ENCODE data around the gene SCN8A.
A peak's percentile ranks its signal among the peaks of the same experiment; 100 is the strongest.

Gene SCN8A

DNA sequence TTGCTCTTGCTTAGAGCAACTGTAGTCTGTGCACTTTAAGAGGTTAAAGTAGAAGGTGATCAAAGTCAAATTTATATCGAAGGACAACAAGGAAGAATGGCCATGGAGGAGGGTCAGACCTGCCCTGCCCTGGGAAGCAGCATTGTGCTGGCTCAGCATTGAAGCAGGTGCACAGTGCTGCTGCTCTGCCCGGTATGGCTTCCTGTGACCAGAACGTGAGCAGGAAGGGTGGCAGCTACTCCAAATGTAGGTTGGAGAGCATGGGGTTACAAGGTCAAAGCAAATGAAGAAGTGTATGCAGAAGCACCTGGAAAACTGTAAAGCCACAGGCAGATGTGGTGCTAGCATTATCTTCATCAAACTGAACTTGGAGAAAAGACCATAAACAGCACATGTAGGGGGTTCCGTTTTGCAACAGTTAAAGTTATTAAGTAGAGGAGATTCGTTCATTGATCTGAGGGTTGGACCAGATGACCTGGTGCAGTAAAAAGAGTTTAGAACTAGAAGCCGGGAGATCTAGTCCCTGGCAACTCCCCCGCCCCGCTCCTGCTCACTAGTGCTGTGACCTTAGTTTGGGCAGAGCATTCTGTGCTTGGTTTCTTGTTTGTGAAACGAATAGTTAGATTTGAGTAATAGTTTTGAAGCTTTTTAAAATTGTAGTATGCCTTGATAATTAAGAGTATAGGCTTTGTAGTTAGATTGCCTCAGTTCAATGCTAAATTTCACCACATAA is 84.2 kb downstream of the SCN8A start:
- no peak for DNase-seq

DNA sequence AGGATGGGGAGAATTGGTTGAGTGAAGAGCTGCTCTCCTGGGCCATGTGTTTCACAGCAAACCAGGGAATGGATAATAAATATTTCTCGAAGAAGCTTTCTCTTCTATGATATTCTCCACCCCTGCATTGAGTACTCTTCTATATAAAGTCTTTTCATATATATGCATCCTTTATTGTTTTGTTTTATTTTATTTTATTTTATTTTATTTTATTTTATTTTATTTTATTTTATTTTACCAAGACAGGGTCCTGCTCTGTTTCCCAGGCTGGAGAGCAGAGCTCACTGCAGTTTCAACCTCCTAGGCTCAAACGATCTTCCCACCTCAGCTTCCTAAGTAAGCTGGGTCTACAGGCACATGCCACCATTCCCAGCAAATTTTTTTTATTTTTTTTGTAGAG is 85.8 kb downstream of the SCN8A start:
- no peak for DNase-seq

DNA sequence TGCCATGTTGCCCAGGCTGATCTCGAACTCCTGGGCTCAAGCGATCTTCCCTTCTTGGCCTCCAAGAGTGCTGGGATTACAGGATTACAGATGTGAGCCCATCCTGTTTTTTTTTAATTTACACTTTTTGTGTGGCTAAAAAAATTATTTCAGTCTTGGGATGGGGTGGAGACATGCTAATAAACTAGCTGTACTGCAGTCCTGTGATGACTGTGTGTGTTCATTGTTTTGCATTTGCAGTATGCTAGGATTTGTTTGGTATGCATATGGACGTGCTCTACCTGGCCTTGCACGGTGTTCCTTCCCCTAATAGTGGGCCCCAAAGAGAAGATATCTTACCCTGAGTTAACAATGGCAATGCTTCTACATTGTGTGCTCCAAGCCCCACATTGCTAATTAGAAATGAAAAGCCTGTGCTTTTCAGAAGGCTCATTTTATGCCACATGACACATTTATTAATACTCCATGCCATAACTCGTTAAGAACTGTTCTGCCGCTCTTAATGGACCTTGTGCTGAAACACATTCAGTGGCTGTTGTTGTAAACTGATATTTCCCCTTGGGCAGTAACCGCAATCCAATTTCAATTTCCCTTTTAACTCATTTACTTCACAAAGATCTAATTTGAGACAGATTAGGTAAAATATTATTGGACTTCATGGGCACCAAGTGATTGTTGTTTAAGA is 86.4 kb downstream of the SCN8A start:
- no peak for DNase-seq

DNA sequence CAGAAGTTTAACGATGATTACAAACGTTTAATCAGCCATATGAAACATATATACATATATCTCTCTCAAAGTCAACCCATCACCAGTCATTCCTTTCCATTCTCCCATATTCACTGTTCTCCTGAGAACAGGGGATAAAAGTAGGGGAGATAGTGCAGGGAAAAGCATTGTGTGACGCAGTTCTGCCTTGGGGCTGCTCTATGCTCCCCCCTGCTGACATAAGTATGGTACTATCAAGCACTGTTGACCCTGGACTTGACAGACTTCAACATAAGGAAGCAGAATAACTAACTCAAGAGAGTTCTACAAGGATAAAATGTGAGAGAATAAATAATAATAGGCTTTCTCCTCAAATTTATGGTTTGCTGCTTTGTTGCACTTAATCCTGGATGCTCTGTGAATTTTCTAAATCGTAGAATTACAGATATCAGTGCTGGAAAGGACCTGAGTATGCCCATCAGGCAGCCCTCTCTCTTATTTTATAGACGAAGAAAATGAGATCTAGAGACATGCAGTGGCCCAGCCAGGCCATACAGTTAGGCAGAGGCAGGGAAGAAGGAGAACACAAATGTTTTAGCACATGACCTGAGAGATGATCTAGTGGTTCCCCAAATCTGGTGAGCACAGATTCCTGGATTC is 87.2 kb downstream of the SCN8A start:
- DNase-seq = peak; percentile 30

DNA sequence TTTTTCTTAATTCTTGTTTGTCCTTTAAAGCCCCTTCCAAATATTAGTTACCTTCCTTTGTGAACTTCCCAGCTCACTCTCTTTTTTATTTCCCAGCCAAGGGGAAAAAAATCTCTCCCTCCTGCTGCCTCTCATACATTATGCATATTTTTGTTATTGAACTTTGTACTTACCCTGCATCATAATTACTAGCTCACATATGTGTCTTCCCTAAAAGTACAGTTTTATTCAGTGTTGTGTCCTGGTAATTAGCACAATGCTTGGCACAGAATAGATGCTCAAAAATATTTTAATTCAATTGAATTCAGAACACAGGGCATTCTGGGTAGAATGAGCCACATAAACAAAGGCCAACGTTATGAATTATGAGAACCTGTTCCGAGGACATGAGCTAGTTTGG is 91.9 kb downstream of the SCN8A start:
- no peak for DNase-seq

DNA sequence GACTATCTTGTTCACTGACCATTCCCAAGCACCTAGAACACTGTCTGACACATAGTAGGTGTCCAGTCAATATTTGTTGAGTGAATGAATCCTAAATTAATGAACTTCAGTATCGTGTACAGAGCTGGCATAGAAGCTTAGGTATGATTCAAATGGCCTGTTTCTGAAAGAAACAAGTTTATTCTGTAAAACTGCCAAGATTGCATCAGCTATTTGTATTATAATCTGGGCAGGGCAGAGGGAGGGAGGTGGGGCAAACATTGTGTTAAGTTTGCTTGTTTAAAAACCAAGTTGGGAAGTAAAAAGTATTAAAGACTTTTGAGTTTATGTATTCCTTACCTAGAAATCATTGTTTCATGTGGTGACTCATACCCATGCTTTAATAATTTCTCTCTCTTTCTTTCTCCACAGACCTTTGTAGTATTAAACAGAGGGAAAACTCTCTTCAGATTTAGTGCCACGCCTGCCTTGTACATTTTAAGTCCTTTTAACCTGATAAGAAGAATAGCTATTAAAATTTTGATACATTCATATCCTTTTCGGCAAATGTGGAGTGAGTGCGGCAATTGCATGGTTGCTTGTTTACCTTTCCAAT is 92.8 kb downstream of the SCN8A start:
- no peak for DNase-seq

DNA sequence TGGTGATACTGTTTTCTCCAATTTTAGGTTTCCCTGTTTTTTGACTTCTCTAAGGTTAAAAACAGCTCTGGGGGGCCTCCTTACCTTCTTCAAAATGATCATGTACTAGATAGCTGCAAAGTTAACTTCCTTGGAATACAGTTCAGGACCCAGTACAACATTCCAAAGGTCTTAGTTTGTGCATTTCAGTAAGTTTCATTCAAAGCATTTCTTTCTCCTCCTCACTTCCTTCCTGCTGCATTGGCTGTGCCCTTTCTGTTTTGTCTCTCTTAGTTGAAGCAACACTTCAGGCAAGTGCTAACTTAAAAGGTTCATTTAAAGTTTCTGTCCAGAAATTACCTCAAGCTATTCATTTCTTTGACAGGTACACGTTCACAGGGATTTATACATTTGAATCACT is 95.7 kb downstream of the SCN8A start:
- no peak for DNase-seq

DNA sequence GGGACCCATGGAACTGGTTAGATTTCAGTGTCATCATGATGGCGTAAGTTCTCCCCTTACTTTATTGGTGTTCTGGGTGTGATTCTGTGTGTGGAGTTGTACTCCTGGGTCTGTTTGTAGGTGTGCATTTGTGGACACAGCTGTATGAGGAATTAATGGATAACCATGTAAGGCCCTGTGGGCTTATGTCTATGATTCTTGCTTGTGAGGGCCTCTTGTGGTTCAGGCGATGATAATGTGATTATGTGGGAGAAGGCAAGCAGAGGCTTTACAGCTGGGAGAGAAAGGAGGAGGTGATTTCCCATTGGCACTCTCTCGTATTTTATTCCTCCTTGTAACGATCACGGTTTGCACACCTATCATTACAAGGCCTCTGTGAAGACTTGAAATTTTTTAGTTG is 96.1 kb downstream of the SCN8A start:
- DNase-seq = no peak

DNA sequence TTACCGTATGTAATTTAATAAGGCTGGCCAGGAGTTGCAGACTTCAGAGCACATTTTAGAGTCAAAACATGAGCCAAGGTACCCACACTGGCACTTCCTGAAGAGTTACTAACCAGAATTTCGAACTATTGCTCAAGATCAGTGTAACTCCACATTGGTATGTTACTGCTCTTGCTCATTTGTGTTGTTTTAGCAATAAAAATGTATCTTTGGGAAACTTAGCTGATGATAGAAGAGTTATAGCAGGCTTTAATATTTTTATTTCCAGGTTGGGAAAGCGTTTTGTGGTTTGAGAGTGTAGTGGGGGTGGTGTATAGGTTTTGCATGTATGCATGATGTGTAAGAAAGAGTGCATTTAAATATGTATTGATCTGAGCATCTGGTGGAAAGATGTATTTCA is 96.6 kb downstream of the SCN8A start:
- DNase-seq = no peak

DNA sequence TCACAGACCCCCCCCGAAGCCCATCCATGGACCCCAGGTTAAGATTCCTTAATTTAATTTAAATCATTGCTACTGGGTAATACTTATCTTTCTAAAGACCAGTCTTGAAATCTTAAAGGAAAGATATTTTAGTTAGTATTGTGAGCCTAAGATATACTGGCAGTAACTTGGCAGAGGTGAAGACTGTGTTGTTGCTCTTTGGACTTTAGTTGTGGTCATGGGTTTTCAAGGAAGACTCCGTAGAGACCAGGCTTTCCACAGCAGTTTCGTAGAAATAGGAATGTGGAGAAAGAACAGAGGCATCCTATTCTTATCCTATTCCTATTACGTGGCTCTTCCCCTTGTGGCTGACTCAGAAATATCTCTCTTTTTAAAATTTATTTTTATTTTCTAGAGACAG is 99.0 kb downstream of the SCN8A start:
- DNase-seq = no peak

DNA sequence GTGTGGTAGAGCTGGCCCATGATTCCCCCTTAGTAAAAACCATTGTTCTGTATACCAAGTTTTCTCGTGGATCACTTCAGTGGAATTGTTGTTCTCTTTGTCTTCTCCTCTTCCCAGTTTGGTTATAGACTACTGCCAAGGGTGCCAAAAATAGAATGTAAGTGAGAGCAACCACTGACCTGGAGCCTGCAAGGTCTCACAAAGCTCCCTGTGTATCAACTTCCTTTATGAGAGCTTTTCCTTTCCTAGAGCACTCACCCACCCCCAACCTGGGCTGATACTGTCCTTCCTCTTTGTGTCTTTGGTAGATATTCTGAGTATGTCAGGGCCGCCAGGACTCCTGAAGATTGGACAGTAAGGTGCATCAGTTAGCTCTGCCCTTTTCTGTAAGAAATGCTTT is 101.0 kb downstream of the SCN8A start:
- DNase-seq = no peak

DNA sequence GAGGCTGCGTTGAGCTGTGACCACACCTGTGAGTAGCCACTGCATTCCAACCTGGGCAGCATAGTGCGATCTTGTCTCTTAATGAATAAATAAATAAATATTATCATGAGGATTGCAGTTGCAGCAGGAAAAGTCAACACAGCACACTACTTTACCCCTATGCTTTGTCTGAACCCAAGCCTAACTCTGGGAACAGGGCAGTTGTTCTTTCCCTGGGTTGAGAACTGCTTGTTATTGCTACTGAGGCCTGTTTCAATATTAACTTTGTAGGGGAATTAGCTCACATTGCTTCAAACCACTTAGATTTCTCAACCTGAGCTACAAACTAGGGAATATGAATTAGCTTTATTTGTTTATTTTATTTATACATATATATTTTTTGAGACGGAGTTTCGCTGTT is 102.5 kb downstream of the SCN8A start:
- no peak for DNase-seq

DNA sequence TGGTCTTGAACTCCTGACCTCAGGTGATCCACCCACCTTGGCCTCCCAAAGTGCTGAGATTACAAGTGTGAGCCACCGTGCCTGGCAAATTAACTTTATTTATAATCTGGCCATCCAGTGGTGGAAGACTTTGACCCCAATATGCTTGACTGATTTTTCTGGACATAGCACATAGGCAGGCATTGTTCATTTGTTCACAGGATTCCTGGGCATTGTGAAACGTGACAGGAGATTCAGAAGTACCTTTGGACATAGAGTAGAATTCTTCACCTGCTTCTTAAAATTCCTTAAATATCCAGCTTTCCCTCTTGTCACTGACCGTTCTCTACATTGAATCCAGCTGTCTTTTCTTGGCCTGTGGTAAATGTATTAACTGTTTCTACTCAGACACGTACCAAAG is 103.1 kb downstream of the SCN8A start:
- no peak for DNase-seq

DNA sequence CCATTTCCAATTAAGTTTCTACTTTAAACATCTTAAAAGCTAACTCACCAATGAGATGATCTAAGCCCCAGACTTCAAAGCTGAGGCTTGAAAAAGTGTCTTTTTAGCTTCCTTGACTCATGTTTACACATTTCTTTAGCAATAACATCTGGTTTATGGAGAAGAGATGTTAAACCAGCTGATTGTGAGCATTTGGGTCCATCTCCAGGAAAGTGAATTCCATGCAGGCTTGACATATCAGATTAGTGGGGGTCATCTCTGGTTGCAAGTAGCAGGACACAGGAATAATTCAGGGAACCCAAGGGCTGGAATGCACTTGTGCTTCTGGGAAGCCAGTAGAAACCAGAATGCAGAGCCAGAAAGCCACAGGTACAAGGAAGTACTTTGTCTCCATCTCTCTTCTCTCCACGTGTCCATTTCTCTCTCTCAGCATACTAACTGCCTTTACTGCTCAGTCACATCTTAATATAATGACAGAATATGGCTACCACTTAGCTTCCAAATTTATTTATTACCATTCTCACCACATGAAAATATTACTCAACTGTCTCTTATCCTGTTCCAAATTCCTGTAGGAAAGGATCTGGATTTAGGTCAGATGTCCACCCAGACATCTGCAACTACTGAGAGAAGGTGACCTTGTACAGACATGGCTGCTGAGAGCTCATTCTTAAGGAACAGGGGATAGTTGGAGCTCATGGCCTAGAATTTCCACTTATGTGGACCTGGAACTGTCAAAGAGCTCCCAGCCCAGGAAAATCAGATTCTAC is 104.4 kb downstream of the SCN8A start:
- DNase-seq = no peak

DNA sequence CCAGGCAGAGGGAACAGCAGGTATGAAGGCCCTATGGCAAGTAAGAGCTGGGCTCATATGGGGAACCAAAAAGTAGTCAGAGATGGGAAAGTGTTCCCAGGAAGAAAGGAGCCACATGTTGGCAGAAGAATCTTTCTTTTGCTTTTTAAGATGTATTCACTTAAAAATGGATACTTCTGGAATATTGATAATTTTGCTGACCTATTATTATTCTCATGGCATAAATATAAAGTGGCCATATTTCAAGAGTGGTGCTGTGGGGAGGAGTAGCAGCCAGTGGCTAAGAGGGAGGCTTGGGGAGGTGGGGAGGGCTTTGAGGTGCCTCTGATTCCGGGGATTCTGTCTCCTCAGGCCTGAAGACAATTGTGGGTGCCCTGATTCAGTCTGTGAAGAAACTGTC is 108.2 kb downstream of the SCN8A start:
- DNase-seq = no peak

DNA sequence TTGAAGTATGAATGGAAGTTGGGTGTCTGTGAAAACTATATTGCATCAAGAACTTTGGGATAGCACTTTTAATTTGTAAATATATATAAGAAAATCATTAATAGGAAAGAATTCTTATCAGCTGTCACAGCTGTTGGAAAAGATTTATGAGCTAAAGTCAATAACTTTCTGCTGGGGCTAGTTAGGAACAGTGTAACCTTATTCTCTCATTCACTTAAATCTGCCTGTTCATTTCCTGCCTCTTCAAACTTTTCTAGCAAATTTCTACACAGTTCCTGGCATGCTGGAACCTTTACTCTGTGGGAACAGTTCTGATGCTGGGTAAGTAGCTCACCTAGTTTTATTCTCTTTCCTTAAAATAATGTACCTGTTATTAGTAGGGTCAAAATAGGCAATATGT is 109.9 kb downstream of the SCN8A start:
- no peak for DNase-seq

DNA sequence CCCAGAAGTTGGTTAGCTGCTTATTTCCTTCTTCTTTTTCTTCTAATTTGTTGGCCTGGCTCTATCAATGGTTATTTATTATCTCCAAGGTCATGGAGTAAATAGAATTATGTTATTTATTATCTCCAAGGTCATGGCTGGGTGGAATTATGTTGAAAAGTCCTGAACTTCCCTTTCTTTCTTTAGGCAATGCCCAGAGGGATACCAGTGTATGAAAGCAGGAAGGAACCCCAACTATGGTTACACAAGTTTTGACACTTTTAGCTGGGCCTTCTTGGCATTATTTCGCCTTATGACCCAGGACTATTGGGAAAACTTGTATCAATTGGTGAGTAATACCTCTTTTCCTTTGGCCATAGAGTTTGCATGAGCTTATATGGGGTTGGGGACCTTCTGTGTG is 111.6 kb downstream of the SCN8A start:
- DNase-seq = no peak

DNA sequence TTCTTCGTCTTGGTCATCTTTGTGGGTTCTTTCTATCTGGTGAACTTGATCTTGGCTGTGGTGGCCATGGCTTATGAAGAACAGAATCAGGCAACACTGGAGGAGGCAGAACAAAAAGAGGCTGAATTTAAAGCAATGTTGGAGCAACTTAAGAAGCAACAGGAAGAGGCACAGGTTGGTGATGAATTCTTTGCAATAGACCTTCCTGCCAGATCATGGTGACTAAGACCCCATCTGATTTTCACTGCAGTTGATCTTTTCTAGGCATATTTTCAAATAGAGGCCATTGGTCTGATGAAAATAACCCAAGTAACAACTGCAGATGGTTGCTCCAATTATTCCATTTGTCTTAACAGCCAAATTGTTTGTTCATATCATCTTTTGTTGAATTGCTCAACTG is 114.4 kb downstream of the SCN8A start:
- no peak for DNase-seq

DNA sequence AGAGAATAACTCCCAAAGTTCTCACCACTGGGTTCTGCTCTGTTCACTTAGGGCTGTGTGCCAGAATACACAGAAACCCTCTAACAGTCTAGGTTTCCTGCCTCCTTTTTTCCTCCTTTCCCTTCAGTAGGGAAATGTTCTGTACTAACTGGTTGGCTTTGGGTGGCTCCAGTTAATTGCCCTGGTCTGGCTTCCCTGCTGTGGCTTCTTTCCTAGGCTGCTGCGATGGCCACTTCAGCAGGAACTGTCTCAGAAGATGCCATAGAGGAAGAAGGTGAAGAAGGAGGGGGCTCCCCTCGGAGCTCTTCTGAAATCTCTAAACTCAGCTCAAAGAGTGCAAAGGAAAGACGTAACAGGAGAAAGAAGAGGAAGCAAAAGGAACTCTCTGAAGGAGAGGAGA is 115.2 kb downstream of the SCN8A start:
- DNase-seq = no peak

DNA sequence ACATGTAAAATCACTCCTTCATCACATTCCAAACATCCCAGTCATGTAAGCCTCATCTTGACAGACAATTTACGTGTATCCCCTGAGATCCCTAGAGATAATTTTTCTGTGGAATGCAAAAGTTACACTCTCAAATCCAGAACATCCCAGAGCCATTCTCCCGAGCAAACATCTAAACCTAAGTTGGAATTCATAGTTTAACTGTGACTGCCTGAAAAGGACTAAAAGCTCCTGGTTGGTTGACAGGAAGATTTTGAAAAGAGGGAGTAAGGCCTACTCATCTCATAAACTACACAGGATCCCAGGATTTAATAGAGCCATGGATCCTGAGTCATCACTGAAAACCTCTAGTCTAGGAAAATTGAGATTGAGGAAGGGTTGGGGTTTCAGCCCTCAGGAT is 123.6 kb downstream of the SCN8A start:
- DNase-seq = no peak

DNA sequence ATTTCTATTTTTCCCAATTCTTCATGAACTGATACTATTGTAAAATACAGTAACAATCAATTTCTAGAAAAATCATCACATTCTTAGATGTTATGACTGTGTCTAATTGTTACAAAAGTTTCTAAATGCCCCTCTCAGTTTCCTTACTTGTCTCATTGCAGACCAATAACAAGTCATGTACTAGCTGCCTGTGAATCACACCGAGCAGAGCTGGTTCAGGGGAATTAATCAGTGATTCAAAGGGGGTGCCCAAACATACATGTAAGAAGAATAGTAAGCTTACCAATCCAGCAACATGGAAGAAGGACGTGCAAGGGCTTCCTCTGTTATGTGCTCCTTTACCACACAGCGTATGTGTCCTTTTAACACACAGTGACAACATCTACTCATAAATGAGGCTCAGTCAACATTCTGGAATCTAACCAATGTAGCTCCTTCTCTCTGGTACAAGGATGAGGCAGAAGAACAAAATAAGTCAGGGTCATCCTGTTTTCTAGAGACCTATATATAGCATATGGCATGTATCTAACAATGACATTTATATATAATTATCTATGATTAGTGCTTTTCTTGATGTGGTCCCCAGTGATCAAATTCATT is 126.4 kb downstream of the SCN8A start:
- DNase-seq = no peak

DNA sequence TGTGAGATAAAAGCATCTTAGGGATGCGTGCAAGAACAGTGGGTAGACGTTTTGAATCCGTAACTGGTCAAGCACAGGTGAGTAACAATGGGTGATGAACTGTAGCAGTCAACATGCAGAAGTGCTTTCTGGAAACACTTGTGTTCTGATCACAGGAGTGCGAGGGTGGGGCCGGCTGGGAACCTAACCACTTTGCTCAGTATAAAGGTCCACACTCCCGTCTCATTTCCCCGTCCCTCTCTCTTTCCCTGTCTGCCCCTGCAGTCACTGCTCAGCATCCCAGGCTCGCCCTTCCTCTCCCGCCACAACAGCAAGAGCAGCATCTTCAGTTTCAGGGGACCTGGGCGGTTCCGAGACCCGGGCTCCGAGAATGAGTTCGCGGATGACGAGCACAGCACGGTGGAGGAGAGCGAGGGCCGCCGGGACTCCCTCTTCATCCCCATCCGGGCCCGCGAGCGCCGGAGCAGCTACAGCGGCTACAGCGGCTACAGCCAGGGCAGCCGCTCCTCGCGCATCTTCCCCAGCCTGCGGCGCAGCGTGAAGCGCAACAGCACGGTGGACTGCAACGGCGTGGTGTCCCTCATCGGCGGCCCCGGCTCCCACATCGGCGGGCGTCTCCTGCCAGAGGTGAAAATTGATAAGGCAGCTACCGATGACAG is 130.4 kb downstream of the SCN8A start:
- DNase-seq = no peak
